ENCODE measurements around the gene MAPK14. TPM values are rescaled to one million over a fixed set of nuclear protein-coding genes. Genes with fewer than 3 reads are reported as not detected.
A peak's percentile ranks its signal among the peaks of the same experiment; 100 is the strongest.

MAPK14 gene
- polyA plus RNA-seq, 2 of the 4 experiments (the other 2 are of a cell fraction) = 19.4 to 36.7 TPM

- Histone ChIP-seq H3K4me2 (no peak overlapping the region), H3K9me3 (no peaks in the 10 kb centered on the region; the same call in 2 of the 3 replicates), H3K27ac (no peak overlapping the region), H3K4me1 (no peaks in the 10 kb centered on the region), H3K4me3 (no peak overlapping the region)
- 55% methylated on average over 3 of the region's 3 CpGs for WGBS (ENCODE audit: missing lambda C conversion rate)
- CTCF ChIA-PET = interaction anchor here (0.8 to 0.9 kb wide), 4 partner anchors 9 to 48 kb away, joined by 3 to 5 read pairs (median 3); partner anchors contain the start of gene MAPK14
- DNase-seq (ENCODE audit: low read depth in 1 of 2, low spot score in 1 of 2) (peak; percentile 13 to 21), FAIRE-seq (no peak), ATAC-seq (peak; percentile 64 to 74; a peak in 4 of 6 replicates)
- POLR2A ChIA-PET = no interaction called here
- no peak for TF ChIP-seq HOXA7 (CRISPR knock-in tag; IDR thresholded peaks at IDR 0.05)
- TF ChIP-seq ATOH8 (CRISPR knock-in tag; IDR thresholded peaks at IDR 0.05; ENCODE audit: low read depth) = no peak
- TF ChIP-seq HOXB13 (CRISPR knock-in tag; IDR thresholded peaks at IDR 0.05; ENCODE audit: low read depth) = no peak
- 0 out of 3 replicates have a peak, but pooled peaks have one; percentile 14 for TF ChIP-seq CTCF (IDR thresholded peaks at IDR 0.05)
- TF ChIP-seq ZNF302 (CRISPR knock-in tag; IDR thresholded peaks at IDR 0.05) = no peak
- no peak for TF ChIP-seq GATA3 (IDR thresholded peaks at IDR 0.05; ENCODE audit: borderline replicate concordance)
Measured at GRCh38 chr6:36075656-36076055, 48.0 kb downstream of the MAPK14 start.

GRCh38 chr6:36076178-36077063 lies 48.8 kb downstream of the MAPK14 start:
- TF ChIP-seq, protein P1, sequence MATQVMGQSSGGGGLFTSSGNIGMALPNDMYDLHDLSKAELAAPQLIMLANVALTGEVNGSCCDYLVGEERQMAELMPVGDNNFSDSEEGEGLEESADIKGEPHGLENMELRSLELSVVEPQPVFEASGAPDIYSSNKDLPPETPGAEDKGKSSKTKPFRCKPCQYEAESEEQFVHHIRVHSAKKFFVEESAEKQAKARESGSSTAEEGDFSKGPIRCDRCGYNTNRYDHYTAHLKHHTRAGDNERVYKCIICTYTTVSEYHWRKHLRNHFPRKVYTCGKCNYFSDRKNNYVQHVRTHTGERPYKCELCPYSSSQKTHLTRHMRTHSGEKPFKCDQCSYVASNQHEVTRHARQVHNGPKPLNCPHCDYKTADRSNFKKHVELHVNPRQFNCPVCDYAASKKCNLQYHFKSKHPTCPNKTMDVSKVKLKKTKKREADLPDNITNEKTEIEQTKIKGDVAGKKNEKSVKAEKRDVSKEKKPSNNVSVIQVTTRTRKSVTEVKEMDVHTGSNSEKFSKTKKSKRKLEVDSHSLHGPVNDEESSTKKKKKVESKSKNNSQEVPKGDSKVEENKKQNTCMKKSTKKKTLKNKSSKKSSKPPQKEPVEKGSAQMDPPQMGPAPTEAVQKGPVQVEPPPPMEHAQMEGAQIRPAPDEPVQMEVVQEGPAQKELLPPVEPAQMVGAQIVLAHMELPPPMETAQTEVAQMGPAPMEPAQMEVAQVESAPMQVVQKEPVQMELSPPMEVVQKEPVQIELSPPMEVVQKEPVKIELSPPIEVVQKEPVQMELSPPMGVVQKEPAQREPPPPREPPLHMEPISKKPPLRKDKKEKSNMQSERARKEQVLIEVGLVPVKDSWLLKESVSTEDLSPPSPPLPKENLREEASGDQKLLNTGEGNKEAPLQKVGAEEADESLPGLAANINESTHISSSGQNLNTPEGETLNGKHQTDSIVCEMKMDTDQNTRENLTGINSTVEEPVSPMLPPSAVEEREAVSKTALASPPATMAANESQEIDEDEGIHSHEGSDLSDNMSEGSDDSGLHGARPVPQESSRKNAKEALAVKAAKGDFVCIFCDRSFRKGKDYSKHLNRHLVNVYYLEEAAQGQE (IDR thresholded peaks at IDR 0.05) = no peak
- TF ChIP-seq HMGXB4 (CRISPR knock-in tag; IDR thresholded peaks at IDR 0.05; ENCODE audit: borderline replicate concordance) (no peak), HOXB13 (CRISPR knock-in tag; IDR thresholded peaks at IDR 0.05; ENCODE audit: low read depth) (no peak), CBX8 (IDR thresholded peaks at IDR 0.05) (no peak), HES2 (IDR thresholded peaks at IDR 0.05) (no peak), RFX5 (IDR thresholded peaks at IDR 0.05) (no peak), CHD4 (IDR thresholded peaks at IDR 0.05; ENCODE audit: borderline replicate concordance) (no peak), ZFP36 (IDR thresholded peaks at IDR 0.05; ENCODE audit: borderline replicate concordance, partially characterized antibody) (no peak), SMC3 (IDR thresholded peaks at IDR 0.05) (no peak), HDAC2 (IDR thresholded peaks at IDR 0.05) (no peak), FOSL2 (IDR thresholded peaks at IDR 0.05) (no peak), FOSL2 (CRISPR knock-in tag; IDR thresholded peaks at IDR 0.05) (no peak), MAZ (IDR thresholded peaks at IDR 0.05; ENCODE audit: borderline replicate concordance, low read depth, low read length) (no peak)
- TF ChIP-seq, protein P2, sequence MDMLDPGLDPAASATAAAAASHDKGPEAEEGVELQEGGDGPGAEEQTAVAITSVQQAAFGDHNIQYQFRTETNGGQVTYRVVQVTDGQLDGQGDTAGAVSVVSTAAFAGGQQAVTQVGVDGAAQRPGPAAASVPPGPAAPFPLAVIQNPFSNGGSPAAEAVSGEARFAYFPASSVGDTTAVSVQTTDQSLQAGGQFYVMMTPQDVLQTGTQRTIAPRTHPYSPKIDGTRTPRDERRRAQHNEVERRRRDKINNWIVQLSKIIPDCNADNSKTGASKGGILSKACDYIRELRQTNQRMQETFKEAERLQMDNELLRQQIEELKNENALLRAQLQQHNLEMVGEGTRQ (IDR thresholded peaks at IDR 0.05) = no peak
- 94% methylated on average over 3 of the region's 3 CpGs for WGBS (ENCODE audit: missing lambda C conversion rate)
- Histone ChIP-seq H3K4me3 (no peak overlapping the region), H3K4me1 (no peaks in the 10 kb centered on the region), H3K27ac (no peak overlapping the region), H3K9me3 (peaks cover 6% of the 10 kb centered on the region), H3K4me2 (no peak overlapping the region)
- POLR2A ChIA-PET = no interaction called here
- CTCF ChIA-PET = interaction anchor here (0.8 to 0.9 kb wide), 4 partner anchors 8 to 49 kb away, joined by 3 to 5 read pairs (median 3); partner anchors contain the start of gene MAPK14
- no peak for DNase-seq (ENCODE audit: low read depth in 1 of 2, low spot score in 1 of 2)
- no peak for ATAC-seq
- no peak for FAIRE-seq
